Loucy (cell line): Measurements from ENCODE around the gene P4HB.

Experiments used
- EZH2phosphoT487 ChIP-seq: fragments of 200-600 bp; IDR thresholded peaks from 2 replicates; pipeline ENCODE4 v1.6.1; 2018; ENCODE audit warnings: antibody characterized with exemption, mild to moderate bottlenecking, moderate library complexity, borderline replicate concordance
- TF ChIP-seq, protein P1 (sequence below): fragments of 200-600 bp; sonication (generic); conservative IDR thresholded peaks from 2 replicates; pipeline ENCODE4 v1.5.1; 2014; ENCODE audit warnings: mild to moderate bottlenecking, antibody characterized with exemption, low read length

DNA sequence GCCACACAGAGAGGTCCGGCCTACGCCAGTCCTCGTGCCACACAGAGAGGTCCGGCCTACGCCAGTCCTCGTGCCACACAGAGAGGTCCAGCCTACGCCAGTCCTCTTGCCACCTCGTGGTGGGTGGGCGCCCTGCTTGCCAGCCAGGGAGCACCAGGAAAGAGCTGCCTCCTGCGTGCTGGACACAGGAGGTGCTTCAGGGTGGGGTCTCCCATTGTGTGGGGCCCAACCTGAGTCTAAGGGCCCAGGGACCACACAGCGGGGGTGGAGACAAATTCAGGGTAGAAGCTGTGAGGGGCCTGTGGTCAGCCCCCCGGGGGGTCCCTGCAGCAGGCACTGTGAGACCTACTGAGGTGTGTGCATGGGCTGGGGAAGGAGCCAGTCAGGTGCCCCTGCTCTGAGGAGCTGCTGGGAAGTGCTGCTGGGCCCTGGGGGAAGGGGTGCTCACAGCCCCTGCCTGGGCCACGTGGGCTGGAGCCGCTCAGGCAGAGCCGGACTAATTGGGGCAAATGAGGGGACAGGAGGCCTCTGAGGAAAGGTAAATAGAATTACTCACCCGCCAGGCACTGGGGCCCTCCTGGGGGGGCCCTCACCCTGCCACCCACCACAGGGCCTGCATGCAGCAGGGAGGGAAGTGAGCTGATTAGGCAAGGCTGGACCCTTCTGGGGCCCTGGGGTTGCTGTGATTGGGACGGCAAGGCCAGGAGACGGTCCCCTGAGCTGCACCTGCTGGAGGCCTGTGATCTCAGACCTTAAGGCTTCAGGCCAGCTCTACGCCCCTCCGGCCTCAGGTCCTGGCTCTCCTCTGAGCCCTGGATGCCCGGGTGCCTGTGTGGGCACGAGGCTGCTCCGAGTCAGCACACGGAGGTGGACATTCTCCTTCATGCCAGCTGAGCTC lies 45.3 kb downstream of the P4HB start:
- TF ChIP-seq, protein P1, sequence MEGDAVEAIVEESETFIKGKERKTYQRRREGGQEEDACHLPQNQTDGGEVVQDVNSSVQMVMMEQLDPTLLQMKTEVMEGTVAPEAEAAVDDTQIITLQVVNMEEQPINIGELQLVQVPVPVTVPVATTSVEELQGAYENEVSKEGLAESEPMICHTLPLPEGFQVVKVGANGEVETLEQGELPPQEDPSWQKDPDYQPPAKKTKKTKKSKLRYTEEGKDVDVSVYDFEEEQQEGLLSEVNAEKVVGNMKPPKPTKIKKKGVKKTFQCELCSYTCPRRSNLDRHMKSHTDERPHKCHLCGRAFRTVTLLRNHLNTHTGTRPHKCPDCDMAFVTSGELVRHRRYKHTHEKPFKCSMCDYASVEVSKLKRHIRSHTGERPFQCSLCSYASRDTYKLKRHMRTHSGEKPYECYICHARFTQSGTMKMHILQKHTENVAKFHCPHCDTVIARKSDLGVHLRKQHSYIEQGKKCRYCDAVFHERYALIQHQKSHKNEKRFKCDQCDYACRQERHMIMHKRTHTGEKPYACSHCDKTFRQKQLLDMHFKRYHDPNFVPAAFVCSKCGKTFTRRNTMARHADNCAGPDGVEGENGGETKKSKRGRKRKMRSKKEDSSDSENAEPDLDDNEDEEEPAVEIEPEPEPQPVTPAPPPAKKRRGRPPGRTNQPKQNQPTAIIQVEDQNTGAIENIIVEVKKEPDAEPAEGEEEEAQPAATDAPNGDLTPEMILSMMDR: no peak
- TF ChIP-seq EZH2phosphoT487: no peak
